Measurements from ENCODE around the gene MRO. TPM values are rescaled to one million over a fixed set of nuclear protein-coding genes. Genes with fewer than 3 reads are reported as not detected.

The MRO gene
- total and polyA plus RNA-seq, 7 donors = 0.11 to 1.7 (median 0.82) TPM

GRCh38 chr18:50749945-50750344 lies 69.9 kb downstream of the MRO start:
- no peak overlapping the region for H3K4me3 ChIP-seq
- H3K36me3 ChIP-seq (ENCODE audit: insufficient read depth in 1 of 2, low read depth in 1 of 2) = no peaks in the 10 kb centered on the region
- ATAC-seq (no peak), DNase-seq (no peak)
- intact Hi-C loops (cut with DNase I) = no loop called here
- WGBS, 3 donors = 58 to 65% (median 62%) methylated on average over 4 of the region's 4 CpGs
- H3K9me3 ChIP-seq = no peaks in the 10 kb centered on the region
- no peak overlapping the region for H3K27ac ChIP-seq
- H3K27me3 ChIP-seq (ENCODE audit: insufficient read depth in 3 of 3, low read length in 2 of 3) = no peaks in the 10 kb centered on the region
- no peak for TF ChIP-seq CTCF (IDR thresholded peaks at IDR 0.05)
- H3K4me1 ChIP-seq = no peaks in the 10 kb centered on the region

DNA sequence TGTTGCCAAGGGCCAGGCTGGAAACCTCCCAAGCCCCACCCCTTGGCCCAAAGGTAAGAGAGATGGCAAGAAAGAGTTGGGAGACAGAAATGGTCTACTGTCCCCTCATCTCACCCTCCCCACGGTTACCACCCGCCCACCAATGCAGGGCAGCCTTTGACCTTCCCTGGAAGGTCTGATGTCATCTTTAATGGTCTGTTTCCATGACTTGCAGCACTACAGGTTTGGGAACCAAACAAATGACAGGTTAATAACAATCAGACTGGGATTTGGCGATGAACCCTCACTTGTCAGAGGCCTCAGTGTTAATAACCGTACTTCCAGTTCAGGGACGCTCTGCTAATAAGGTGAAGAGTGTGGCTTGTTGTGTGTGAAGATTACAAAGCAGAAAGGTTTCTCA lies 70.4 kb downstream of the MRO start:
- no peak for TF ChIP-seq CTCF (IDR thresholded peaks at IDR 0.05)
- Histone ChIP-seq H3K27ac (no peak overlapping the region), H3K9me3 (no peaks in the 10 kb centered on the region), H3K27me3 (ENCODE audit: insufficient read depth in 3 of 3, low read length in 2 of 3) (no peaks in the 10 kb centered on the region), H3K4me1 (no peaks in the 10 kb centered on the region), H3K36me3 (ENCODE audit: insufficient read depth in 1 of 2, low read depth in 1 of 2) (no peaks in the 10 kb centered on the region), H3K4me3 (no peak overlapping the region)
- ATAC-seq (no peak), DNase-seq (no peak)
- intact Hi-C loops (cut with DNase I) = no loop called here
- WGBS, 3 donors = 75 to 83% (median 79%) methylated on average over 5 of the region's 5 CpGs

GRCh38 chr18:50748243-50749229 lies 71.3 kb downstream of the MRO start:
- Histone ChIP-seq H3K9me3 (no peaks in the 10 kb centered on the region), H3K27ac (no peak overlapping the region), H3K4me3 (no peak overlapping the region), H3K4me1 (no peaks in the 10 kb centered on the region), H3K27me3 (ENCODE audit: insufficient read depth in 3 of 3, low read length in 2 of 3) (no peaks in the 10 kb centered on the region), H3K36me3 (ENCODE audit: insufficient read depth in 1 of 2, low read depth in 1 of 2) (no peaks in the 10 kb centered on the region)
- ATAC-seq (no peak), DNase-seq (no peak)
- intact Hi-C loops (cut with DNase I) = no loop called here
- TF ChIP-seq CTCF (IDR thresholded peaks at IDR 0.05) = no peak
- 50 to 56% (median 53%) methylated on average over 9 of the region's 9 CpGs for WGBS, 3 donors

- Histone ChIP-seq H3K27ac (no peak overlapping the region), H3K27me3 (ENCODE audit: insufficient read depth in 3 of 3, low read length in 2 of 3) (no peaks in the 10 kb centered on the region), H3K4me1 (no peaks in the 10 kb centered on the region), H3K36me3 (ENCODE audit: insufficient read depth in 1 of 2, low read depth in 1 of 2) (no peaks in the 10 kb centered on the region), H3K9me3 (peaks cover 4% of the 10 kb centered on the region), H3K4me3 (no peak overlapping the region)
- WGBS, 3 donors = 0 to 59% (median 3%) methylated on average over 1 of the region's 1 CpG
- no peak for TF ChIP-seq CTCF (IDR thresholded peaks at IDR 0.05)
- DNase-seq (no peak), ATAC-seq (no peak)
- intact Hi-C loops (cut with DNase I) = no loop called here
Observed at GRCh38 chr18:50747849-50748242, 72.0 kb downstream of the MRO start.

Data from psoas muscle (tissue), 8 donors.